Muscle layer of duodenum (tissue), 2 donors: ENCODE results near the gene HDAC1.
"Not testable (repeated sequence)": the region's sequence is repeated elsewhere in the genome, so short reads cannot be mapped to it uniquely, and the experiment has no call there.

ENCODE experiments used
- H3K27ac ChIP-seq: one replicate; pipeline ENCODE4 v1.7.0; 2013; ENCODE audit warnings: mild to moderate bottlenecking, low read length
- H3K27me3 ChIP-seq: one replicate; pipeline ENCODE4 v1.7.0; 2013; ENCODE audit warnings: low read depth, mild to moderate bottlenecking, control low read depth, low read length
- H3K36me3 ChIP-seq, 2 donors: one replicate each; pipeline ENCODE4 v1.7.0; 2013; ENCODE audit warnings: low read length in 2 of 2, control low read depth in 1 of 2, mild to moderate bottlenecking in 1 of 2; ENCODE audit not compliant: insufficient read depth in 2 of 2, control insufficient read depth in 1 of 2
- H3K4me1 ChIP-seq, 2 donors: one replicate each; pipeline ENCODE4 v1.7.0; 2013; ENCODE audit warnings: low read length in 2 of 2, mild to moderate bottlenecking in 2 of 2, control low read depth in 1 of 2, moderate library complexity in 1 of 2; ENCODE audit not compliant: insufficient read depth in 2 of 2, control insufficient read depth in 1 of 2
- H3K4me3 ChIP-seq, 2 donors: one replicate each; pipeline ENCODE4 v1.7.0; 2013; ENCODE audit warnings: low read length in 2 of 2, low read depth in 1 of 2, mild to moderate bottlenecking in 1 of 2
- H3K9me3 ChIP-seq, 2 donors: one replicate each; pipeline ENCODE4 v1.7.0; 2013; ENCODE audit warnings: low read length in 2 of 2, control low read depth in 1 of 2, mild to moderate bottlenecking in 1 of 2; ENCODE audit not compliant: control insufficient read depth in 1 of 2
- donor health status: healthy.

Gene HDAC1

DNA sequence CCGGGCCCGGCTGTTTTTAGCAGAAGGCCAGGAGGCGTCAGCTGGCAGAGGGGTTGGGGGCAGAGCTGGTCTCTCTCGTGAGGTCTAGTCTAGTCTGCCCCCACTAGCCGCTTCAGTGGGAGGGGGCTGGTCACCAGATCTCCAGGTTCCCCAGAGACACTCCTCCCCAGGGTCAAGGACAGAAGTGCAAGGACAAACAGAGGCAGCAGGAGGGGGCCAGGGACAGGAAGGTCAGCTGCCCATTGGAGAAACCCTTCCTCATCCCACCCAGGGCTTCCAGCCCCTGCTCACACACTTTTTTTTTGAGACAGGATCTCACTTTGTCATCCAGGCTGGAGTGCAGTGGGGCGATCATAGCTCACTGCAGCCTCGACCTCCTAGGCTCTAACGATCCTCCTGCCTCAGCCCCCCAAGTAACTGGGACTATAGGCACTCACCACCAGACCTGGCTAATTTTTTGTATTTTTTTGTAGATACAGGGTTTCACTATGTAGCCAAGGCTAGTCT, 60.4 kb downstream of the HDAC1 start:
- H3K27ac ChIP-seq, result no peak overlapping the region

GRCh38 chr1:32352831-32353383, 61.0 kb downstream of the HDAC1 start:
- H3K4me1 ChIP-seq, result peaks cover 0 to 30% of the 10 kb centered on the region in 2 donors
- no peaks in the 10 kb centered on the region for H3K9me3 ChIP-seq
- peak overlapping the region; percentile 30 for H3K27ac ChIP-seq
- H3K36me3 ChIP-seq, result no peaks in the 10 kb centered on the region
- H3K4me3 ChIP-seq, result no peak overlapping the region
- H3K27me3 ChIP-seq, result no peaks in the 10 kb centered on the region

More for the DNA sequence above, 60.4 kb downstream of the HDAC1 start:
- Histone ChIP-seq H3K4me3 (peak overlapping the region; percentile 44 to 79), H3K36me3 (no peaks in the 10 kb centered on the region), H3K27me3 (no peaks in the 10 kb centered on the region), H3K4me1 (peaks cover 0 to 30% of the 10 kb centered on the region in 2 donors), H3K9me3 (no peaks in the 10 kb centered on the region)

DNA sequence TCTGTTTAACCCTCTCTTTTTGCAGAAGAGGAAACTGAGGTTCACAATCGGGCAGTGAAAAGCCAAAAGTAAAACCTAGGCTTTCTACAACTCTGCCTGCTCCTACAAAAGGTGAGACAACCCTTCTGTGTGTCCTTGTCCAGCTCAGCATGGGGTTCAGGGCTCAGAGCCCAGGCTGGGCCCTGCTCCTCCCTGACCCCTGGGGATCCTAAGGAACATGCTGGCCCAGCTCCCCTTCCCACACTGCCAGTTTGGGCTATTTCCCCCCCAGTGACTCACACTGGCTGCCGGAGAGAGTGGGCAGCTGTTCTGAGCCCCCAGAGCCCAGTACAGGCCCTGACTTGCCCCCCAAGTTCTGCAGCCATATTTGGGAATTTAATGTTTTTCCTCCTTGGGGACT, 61.5 kb downstream of the HDAC1 start:
- peak overlapping the region; percentile 30 for H3K27ac ChIP-seq
- H3K27me3 ChIP-seq, result no peaks in the 10 kb centered on the region
- no peak overlapping the region for H3K4me3 ChIP-seq
- H3K4me1 ChIP-seq, result peaks cover 0 to 30% of the 10 kb centered on the region in 2 donors
- no peaks in the 10 kb centered on the region for H3K36me3 ChIP-seq
- no peaks in the 10 kb centered on the region for H3K9me3 ChIP-seq

DNA sequence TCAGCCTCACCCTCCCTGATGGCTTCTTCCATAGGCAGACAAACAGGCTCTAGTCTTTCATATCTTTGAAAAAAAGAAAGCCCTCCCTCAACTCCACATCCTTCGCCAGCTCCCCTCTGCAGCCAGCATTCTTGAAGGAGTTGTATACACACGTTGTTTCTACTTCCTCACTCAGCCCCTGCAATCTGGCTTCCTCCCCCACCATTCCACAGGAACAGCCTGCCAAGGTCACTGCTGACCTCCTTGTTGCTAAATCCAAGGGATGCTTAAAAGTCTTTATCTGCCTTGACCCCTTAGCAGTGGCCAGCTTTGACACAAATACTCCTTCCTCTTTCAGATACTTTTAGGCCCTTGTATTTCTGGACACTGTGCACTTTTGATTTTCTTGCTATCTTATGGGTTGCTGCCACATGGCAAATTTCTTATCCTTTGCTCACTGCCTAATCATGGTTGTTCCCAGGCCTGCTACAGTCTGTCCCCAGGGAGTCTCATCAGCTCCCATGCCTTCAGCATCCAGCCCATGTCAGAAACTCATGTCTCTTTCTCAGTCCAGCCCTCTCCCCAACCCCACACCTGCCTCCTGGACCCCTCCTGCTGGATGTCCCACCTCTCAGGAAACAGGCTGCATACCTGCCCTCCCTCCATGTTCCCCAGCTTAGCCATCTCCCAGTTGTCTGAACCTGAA, 62.1 kb downstream of the HDAC1 start:
- Histone ChIP-seq H3K27me3 (no peaks in the 10 kb centered on the region), H3K4me3 (no peak overlapping the region), H3K9me3 (no peaks in the 10 kb centered on the region), H3K36me3 (no peaks in the 10 kb centered on the region), H3K4me1 (peaks cover 0 to 29% of the 10 kb centered on the region in 2 donors), H3K27ac (peak overlapping the region; percentile 30)

DNA sequence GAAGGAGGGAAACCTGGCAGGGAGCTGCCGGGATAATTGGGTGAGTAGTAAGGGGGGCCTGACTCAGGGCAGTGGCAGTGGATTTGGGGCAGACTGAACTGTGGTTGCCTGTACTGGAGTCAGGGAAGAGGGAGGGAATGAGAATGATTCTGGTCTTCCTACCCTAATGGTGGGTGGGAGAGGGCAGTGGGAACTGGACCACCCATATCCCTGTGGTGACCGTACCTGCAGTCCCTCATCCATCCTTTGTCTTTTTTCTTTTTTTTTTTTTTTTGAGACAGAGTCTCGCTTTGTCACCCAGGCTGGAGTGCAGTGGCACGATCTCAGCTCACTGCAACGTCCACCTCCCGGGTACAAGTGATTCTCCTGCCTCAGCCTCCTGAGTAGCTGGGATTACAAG, 63.9 kb downstream of the HDAC1 start:
- H3K4me3 ChIP-seq, H3K27ac ChIP-seq, H3K36me3 ChIP-seq, H3K27me3 ChIP-seq, H3K9me3 ChIP-seq: not testable (repeated sequence)
- H3K4me1 ChIP-seq, result peaks cover 0 to 25% of the 10 kb centered on the region in 2 donors

DNA sequence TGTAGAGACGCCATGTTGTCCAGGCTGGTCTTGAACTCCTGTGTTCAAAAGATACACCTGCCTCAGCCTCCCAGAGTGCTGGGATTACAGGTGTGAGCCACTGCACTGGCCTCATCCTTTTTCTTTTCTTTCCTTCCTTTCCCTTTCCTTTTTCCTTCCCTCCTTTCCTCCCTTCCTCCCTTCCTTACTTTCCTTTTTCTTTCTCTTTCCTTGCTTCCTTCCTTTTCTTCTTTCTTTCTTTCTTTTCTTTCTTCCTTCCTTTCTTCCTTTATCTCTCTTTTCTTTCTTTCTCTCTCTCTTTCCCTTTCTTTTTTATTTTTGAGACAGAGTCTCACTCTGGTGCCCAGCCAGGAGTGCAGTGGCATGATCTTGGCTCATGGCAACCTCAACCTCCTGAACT, 64.6 kb downstream of the HDAC1 start:
- Histone ChIP-seq H3K4me3 (no peak overlapping the region), H3K9me3 (no peaks in the 10 kb centered on the region), H3K27me3 (no peaks in the 10 kb centered on the region), H3K4me1 (peaks cover 0 to 29% of the 10 kb centered on the region in 2 donors), H3K36me3 (no peaks in the 10 kb centered on the region), H3K27ac (no peak overlapping the region)

DNA sequence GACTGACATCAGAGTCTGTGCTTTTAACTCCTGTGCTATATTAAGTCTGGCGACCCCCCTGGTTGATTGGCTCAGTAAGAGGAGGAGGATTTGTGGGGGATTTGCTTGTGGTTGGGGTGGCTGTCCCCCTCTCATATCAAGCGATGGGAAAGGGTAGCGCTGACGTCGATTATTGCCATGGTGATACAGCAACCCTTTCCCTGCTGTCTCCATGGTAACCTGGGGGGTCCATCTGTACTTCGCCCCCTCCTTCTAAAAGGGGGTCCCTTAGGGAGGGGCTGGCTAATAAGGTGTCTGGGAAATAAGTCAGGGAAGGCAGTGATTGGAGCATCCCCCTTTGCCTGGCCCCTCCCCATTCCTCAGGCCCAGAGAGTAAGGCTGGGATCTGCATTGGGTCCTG, 65.7 kb downstream of the HDAC1 start:
- Histone ChIP-seq H3K4me1 (peaks cover 0 to 31% of the 10 kb centered on the region in 2 donors), H3K9me3 (no peaks in the 10 kb centered on the region), H3K36me3 (no peaks in the 10 kb centered on the region), H3K4me3 (no peak overlapping the region), H3K27me3 (no peaks in the 10 kb centered on the region), H3K27ac (no peak overlapping the region)

GRCh38 chr1:32358435-32358834, 66.6 kb downstream of the HDAC1 start:
- Histone ChIP-seq H3K27me3 (no peaks in the 10 kb centered on the region), H3K4me3 (no peak overlapping the region), H3K36me3 (peaks cover under 1 to 4% of the 10 kb centered on the region in 2 donors), H3K4me1 (peaks cover 0 to 26% of the 10 kb centered on the region in 2 donors), H3K9me3 (no peaks in the 10 kb centered on the region), H3K27ac (no peak overlapping the region)

DNA sequence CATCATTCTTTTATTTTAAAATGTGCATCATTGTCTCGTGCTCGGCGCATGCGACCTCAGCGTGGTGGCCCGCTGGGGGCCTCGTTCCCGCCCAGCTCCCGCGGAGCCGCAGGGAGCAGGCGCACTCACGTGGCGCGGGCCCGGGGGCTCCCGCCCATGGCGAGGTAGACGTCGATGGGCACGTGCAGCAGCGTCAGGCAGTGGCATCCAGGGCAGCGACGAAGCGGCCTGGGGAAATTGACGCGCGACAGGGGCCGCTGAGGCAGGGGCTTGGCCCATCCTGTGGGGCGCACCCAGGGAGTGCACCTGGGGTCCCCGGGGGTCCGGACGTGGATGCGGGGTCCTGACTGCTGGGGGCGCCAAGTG, 69.4 kb downstream of the HDAC1 start:
- Histone ChIP-seq H3K4me3 (peak overlapping the region in 1 of 2 donors; percentile 57), H3K9me3 (no peaks in the 10 kb centered on the region), H3K4me1 (peaks cover 0 to 16% of the 10 kb centered on the region in 2 donors), H3K27ac (no peak overlapping the region), H3K27me3 (no peaks in the 10 kb centered on the region), H3K36me3 (peaks cover 17 to 26% of the 10 kb centered on the region in 2 donors)

- H3K27ac ChIP-seq, result no peak overlapping the region
- H3K4me3 ChIP-seq, result peak overlapping the region in 1 of 2 donors; percentile 57
- H3K27me3 ChIP-seq, result no peaks in the 10 kb centered on the region
- no peaks in the 10 kb centered on the region for H3K9me3 ChIP-seq
- H3K36me3 ChIP-seq, result peaks cover 23 to 32% of the 10 kb centered on the region in 2 donors
- peaks cover 0 to 16% of the 10 kb centered on the region in 2 donors for H3K4me1 ChIP-seq
These were observed 70.0 kb downstream of the HDAC1 start for GRCh38 chr1:32361674-32362473.
